Occipital lobe (tissue), 2 donors: ENCODE measurements around the gene PHF5A. TPM values are rescaled to one million over a fixed set of nuclear protein-coding genes. Genes with fewer than 3 reads are reported as not detected.

Source experiments
- DNase-seq: peaks from one replicate; lab custom pipeline; 2025; lab: John Stamatoyannopoulos, UW
- total RNA-seq: library from RNA; depleted of rRNA; stranded (reverse); fragments of >200 nt; gene quantifications from one replicate; pipeline ENCODE4 v1.2.3, GENCODE V29; 2014

PHF5A gene, protein sequence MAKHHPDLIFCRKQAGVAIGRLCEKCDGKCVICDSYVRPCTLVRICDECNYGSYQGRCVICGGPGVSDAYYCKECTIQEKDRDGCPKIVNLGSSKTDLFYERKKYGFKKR
- 35.7 TPM for total RNA-seq

DNA sequence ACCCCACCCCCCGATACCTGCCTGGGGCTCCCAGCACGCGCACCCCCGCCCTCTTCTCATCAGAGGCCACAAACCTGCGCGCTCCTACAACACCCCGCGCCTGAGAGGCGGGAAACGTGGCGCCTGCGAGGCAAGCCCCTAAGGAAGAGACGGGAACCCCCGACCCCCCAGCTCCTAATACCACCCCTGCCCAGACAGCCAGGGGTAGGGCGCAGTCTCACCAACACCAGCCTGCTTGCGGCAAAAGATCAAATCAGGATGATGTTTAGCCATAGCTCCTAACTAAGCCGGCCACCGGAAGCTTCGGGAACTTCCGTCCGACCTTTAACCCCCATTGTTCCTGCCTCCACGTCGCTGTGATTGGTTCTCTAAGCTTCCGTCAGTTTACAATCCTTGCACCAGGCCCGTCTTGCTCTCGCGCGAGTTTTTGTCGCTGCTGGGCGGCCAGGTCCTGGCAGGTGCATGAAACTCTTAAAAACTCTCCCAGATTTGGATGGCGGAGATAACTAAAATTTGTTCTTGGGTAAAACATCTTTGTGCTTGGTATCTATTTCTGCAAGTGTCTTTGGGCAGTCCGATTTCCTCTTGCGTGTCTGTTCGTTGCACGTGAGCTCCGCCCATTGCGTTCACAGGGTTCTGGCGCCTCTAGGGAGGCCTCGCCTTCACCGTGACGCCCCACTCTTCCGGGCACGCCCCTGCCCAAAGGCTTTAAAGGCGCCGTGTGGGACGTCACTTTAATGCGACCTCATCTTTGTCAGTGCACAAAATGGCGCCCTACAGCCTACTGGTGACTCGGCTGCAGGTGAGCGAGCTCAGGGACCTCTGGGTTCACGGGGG is at the start of gene PHF5A, which contains the start of gene ACO2:
Gene PHF5A, minus strand, starts transcription at position 312 of the 837 bp plus-strand sequence. Its CDS starts 39 bp downstream, at position 273.
Gene ACO2, plus strand, starts transcription at position 737 of the 837 bp plus-strand sequence. Its CDS starts 30 bp downstream, at position 767.
- DNase-seq, result peak; percentile 96

DNA sequence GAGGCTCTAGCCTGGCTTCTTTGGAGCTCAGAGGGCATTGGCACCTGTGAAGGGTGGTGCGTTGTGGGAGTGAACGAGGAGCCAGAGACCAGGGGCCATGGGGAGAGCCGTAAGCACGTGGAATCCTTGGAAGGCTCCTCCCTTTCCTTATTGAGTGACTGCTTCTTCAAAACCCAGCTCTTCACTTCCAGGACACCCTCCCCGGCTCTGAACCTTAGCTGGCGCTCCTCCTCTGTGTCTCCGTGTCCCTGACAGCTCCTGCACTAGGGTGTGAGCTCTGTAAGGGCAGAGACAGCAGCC is 49.5 kb upstream of the PHF5A start:
- no peak for DNase-seq

DNA sequence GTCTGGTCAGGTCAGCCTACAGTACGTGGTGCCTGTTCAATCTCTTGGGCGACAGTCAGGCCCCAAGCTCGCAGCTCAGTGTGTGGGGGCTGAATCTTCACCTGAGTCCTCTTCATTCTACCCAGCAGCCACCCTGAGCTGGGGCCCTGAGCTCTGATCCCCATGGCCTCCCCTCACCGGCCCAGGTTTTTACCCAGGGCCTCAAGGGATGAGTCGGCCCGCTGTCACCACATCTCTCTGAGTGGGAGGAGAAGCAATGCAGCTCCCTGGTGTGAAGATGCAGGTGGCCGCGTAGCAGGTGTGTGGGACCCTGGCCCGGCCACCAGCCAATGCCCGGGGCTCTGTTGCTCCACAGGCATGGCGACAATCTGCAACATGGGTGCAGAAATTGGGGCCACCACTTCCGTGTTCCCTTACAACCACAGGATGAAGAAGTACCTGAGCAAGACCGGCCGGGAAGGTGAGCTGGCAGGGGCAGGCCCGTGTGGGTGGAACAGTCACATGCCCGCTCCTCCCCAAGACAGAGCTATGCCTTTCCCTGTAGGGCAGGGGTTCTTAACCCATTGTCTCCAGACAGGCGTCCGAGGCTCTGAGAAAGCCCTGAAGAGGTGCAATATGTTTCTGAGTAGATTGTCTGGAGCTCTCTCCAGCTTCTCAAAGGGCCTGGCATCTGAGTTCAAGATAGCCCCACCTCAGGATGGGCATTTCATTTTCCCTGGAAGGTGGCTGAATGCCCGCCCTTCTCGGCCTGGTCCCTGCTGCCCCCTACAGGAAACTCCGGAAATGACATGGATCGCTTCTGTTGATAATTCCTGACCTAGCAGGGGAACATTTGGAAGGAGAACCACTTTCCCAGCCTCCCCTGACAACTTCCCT is 48.9 kb upstream of the PHF5A start:
- DNase-seq, result peak; percentile 73

DNA sequence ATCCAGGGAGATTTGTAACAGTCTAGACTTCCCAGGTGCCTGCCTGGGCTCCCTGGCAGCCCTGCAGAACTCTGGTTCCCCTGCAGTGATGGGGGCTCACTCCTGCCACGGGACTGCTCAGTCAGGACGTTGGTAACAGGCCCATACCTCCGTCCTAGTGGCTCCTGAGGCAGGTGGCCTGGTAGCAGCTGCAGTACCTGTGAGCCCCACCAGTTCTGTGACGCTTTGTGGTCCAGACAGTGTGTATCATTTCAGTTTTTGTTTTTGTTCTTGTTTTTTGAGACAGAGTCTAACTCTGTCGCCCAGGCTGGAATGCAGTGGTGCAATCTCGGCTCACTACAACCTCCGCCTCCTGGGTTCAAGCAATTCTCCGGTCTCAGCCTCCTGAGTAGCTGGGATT is 48.0 kb upstream of the PHF5A start:
- no peak for DNase-seq

DNA sequence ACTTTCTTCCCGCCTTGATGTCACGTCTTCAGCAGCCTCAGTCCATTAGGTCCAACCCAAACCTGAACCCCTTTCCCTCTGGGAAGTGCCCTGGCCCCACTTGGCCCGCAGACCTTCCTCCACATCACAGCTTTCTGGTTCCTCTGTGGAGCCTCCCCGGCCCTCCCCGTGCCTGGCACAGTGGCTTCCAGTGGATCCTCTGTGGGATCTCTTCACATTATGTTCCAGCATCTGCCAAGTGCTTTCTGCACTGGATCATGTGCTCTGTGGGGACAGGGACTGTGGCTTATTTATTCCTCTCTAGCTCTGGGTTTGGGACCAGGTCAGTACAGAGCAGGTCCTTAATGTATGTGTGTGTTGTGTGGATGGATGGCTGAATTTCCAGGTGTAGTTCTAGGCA is 44.9 kb upstream of the PHF5A start:
- peak; percentile 62 for DNase-seq

DNA sequence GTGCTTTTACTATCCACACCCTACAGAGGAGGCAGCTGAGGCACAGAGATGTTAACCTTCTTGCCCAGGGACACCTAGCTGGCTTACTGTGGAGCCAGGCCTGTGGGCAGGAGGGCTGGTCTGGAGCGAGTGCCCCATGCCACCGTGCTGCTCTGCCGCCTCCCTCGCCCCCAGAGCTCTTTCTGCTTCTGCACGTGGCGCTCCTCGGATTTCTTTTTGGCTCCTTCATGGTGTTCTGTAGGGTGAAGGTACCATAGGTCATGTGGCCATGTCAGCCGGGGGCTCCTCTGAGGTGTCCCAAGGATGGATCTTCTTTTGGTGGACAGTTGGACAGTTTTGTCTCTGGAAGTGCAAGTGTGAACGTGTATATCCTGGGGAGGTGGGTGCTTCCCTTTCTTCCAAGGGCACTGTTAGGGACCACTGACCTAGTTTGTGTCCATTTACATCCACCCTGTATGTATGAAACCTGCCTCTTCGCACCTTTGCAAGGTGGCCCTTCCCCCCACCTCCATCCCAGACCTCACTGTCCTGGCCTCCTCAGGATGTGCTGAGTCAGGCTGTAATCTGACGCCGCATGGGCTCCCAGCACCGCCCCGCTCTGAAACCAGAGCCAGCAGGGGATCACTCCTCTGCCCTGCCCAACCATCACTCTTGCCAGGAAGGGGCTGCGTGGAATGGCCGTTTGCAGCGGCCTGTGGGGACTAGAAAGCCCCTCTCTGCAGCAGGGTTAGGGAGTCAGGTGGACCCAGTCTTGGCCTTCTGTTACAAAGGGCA is 44.1 kb upstream of the PHF5A start:
- no peak for DNase-seq

DNA sequence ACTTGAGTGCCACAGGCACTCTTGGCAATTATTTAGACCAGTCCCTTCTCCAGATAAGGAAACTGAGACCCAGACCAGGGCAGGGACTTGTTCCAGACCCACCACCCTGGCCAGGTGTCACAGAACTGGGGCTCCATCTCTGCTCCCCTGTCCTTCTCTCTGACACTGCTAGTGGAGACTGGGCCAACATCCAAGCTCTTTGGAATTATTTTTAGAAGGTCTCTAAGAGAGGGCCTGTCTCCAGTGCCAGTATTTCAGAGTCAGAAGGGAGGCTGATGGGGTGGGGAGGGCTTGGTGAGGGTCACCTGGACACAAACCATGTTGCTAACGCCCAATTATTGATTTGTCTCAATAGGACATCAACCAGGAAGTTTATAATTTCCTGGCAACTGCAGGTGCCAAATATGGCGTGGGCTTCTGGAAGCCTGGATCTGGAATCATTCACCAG is 43.1 kb upstream of the PHF5A start:
- DNase-seq, result no peak

DNA sequence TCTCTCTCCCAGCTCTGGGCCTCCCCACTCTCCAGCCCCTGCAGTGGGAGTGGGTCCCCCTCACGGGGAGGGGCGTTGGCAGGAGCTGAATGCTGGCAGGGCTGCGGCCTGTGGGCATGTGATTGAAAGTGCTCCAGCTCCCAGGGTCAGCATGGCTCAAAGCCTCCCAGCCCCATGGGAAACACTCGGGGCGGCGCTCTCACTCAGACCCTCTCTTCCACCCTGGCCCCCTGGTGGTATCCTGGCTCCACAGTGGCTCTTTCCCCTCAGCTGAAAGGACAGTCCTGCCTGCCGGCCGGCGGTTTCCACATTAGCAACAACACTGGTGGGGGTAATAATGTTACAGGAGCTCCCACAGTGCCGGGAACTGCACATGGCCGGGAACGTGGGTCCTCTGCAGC is 40.3 kb upstream of the PHF5A start:
- peak; percentile 76 for DNase-seq

DNA sequence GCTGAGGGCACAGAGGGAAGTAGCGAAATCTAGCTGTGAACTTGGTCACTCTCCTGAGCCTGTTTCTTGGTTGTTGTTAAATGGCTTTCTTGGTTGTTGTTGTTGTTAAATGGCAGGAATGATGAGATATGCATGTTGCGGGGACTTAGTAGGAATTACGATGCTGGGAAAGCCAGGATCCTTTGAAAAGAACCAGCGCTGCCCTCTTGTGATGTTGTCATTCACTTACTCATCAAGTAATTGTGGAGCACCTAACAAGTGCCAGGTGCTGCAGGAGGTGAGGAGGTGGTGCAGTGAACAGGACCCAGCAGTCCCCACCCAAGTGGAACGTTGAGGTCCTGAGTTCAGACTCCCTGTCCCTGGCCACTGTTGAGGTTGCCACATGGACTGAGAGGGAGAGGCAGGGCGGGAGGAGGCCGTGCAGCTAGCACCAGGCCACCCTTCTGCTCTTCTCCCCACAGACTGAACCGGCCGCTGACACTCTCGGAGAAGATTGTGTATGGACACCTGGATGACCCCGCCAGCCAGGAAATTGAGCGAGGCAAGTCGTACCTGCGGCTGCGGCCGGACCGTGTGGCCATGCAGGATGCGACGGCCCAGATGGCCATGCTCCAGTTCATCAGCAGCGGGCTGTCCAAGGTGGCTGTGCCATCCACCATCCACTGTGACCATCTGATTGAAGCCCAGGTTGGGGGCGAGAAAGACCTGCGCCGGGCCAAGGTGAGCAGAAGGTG is 39.0 kb upstream of the PHF5A start:
- no peak for DNase-seq

DNA sequence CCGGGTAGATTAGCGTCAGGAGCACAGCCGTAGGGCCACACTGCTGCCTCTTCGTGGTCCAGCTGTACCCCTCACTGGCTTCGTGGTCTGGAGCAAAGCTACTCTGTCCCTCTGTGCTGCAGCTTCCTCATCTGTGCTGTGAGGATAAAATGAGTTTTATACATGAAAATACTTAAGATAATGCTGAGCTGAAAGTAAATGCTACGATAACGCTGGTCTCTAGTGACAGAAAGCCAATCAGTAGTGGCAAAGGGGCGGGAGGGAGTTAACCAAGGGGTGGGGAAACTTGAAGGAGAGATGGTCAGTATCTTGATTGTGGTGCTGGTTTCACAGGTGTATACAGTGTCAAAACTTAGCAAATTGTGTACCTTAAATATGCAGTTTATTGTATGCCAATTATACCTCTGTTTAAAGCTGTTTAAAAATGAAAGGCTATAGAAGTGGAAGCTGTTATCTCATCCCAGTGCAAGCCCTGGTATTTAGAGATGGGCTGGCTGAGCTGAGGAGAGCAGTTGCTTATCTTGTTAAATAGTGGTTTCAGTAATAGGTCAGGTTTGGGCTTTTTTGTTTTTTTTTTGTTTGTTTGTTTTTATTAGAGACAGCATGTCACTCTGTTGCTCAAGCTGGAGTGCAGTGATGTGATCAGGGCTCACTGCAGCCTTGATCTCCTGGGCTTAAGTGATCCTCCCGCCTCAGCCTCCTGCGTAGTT is 37.2 kb upstream of the PHF5A start:
- DNase-seq, result no peak

DNA sequence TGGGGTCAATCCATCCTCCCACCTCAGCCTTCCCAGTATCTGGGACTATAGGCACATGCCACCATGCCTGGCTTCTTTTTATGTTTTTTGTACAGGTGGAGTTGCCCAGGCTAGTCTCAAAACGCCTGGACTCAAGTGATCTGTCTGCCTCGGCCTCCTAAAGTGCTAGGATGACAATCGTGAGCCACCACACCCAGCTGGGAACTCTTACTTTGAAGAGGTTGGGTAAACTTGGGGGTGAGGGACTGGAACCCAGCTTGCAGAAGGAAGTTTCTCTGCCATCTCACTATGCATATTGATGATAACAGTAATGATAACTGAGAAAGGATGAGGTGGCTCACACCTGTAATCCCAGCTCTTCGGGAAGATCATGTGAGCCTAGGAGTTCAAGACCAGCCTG is 36.3 kb upstream of the PHF5A start:
- no peak for DNase-seq

DNA sequence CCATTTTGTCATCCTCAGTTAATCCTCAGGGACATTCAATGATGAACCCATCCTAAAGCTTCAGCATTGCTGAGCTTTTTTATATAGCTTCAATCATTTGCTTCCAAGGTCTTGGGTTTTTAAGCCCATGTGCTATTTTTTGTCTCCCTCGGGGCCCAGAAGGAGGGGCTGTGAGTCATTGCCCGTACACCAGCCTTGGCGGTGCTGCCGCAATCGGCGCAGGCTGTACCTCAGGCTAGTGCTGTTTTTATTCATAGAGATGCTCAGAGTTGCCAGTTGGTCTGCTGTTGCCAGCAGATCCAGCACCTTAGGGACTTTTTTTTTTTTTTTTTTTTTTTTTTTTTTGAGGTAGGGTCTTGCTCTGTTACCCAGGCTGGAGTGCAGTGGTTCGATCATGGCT is 35.9 kb upstream of the PHF5A start:
- DNase-seq, result peak; percentile 73

DNA sequence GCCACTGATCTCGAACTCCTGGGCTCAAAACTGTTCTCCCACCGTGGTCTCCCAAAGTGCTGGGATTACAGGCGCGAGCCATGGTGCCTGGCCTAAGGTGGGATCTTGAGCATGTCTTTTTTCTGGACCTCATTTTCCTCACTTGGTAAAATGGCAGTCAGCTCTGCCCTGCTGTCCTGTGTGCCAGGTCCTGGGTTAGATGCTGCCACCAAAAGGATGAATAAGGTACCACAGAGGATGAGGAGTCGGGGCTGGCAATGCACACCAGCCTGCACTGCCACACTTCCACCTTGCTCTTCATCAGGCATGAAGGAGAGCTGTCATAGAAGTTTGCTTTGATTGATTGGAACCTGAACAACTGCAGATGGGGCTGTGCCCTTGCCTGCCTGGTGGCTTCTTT is 32.7 kb upstream of the PHF5A start:
- no peak for DNase-seq

DNA sequence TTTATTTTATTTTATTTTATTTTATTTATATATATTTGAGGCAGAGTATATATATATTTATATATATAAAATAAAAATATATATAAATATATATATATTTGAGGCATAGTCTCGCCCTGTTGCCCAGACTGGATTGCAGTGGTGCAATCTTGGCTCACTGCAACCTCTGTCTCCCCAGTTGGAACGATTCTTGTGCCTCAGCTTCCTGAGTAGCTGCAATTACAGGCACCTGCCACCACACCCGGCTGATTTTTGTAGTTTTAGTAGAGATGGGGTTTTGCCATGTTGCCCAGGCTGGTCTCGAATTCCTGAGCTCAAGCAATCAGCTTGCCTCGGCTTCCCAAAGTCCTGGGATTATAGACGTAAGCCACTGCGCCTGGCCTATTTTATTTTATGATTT is 31.8 kb upstream of the PHF5A start:
- no peak for DNase-seq

DNA sequence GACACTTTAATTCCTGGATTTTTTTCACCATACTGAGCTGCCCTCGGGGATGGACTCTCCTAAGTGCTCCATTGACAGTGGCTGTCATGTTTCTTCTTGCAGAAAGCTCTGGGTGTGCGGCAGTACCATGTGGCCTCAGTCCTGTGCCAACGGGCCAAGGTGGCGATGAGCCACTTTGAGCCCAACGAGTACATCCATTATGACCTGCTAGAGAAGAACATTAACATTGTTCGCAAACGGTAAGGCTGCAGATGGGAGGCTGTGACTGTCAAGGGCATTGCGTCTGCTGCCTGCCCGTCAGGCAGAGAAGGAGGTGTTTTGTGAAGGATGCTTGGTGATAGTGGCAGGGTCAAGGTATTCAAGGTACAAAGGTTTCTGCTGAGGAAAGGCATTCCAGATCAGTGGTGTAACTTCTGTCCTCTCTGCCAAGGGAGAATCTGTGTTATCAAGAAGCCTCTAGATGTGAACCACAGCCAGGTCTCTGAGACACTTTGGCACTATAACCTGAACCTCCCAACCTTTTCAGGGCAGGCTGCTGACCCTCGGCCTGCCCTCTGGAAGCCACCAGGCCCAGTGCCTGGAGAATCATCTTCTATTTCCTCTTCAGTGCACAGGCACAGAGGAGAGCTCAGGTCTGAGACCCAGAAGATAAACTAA is 31.3 kb upstream of the PHF5A start:
- no peak for DNase-seq

DNA sequence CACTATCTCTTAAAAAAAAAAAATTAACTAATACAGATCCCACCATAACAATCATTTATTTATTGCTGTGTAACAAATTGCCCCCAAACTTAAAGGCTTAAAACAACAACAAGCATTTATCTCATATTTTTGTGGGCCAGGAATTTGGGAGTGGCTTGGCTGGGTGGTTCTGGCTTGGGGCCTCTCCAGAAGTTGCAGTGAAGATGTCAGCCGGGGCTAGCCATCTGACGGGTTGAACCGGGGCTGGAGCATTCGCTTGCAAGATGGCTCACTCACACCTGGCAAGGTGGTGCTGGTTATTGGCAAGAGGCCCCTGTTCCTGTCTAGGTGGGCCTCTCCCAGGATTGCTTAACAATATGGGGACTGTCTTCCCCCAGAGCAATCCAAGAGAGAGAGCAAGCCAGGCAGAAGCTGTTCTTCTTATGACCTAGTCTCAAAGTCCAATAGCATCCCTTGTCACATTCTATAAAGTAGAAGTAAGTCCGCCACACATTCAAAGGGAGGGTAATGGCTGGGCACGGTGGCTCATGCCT is 29.9 kb upstream of the PHF5A start:
- no peak for DNase-seq

DNA sequence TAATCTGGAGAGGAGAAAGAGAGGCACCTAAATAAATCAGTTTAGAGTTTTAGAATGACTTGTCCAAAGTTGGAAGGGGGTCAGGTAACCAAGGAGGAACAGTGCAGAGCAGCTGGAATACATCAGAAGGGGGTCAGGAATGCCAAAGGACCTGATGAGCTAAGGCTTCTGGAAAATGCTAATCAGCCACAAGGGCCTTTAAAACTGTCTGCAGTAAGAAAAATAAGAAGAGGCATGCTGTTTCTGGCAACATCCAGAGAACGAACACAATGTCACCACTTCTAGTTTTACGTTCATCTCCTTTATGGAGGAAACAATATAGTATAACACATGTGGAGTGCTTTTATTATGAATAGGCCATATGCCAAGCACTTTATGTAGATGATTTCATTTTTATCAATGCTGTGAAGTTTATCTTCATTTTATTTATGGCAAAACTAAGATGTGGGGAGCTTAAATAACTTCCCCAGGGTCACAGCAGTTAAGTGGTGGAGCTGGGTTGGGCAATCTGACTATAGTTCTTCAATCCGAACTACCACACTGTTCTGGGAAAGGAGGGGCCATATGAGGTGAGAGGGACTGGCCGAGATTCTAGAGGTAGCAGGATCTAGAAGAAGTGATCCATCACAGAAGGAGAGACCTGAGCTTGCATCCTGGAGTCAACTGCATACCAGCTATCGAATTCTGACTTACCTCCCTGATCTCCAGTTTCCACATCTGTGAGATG is 23.0 kb upstream of the PHF5A start:
- no peak for DNase-seq

DNA sequence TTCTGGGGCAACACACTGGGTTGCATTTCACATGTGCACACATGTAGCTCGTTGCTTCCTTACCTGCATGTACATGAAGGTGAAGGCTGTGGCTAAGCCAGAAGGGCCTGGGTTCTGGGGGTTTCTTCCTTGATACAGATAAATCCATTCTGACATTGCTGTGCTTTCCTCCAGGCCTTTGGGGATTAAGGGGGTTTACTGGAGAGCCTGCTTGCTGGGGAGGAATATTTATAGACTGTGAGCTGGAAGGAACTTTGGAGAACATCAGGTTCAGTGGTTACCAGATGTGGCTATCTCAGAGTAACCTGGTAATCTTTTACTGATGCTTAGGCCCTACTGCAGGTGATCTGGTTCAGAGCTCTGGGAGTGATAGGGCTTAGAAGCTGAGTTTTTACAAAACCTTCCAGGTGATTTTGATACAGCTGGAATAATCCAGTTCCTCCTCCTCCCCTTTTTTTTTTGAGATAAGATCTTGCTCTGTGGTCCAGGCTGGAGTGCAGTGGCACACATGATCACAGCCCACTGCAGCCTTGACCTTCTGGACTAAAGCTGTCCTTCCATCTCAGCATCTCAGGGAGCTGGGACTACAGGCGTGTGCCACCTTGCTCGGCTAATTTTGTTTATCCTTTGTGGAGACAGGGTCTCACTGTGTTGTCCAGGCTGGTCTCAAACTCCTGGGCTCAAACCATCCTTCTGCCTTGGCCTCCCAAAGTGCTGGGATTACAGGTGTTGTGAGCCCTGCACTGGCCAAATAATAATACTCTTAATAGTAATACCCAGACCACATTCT is 20.3 kb upstream of the PHF5A start:
- DNase-seq, result no peak
